A549 (cell line): ENCODE results near the gene UIMC1. TPM values are rescaled to one million over a fixed set of nuclear protein-coding genes. Genes with fewer than 3 reads are reported as not detected.

Experiments used
- ATAC-seq, 2 experiments: fragments of 200-7000 bp in 1 of 2; fragments of >200 bp in 1 of 2; cut with Nextera tagmentation in 1 of 2; cut with Tn5 transposase in 1 of 2; 3 replicates each; pipeline versions ENCODE4 v1.8.0 to v1.9.1; 2018 to 2020; ENCODE audit warnings: mild to moderate bottlenecking in 1 of 2, moderate library complexity in 1 of 2
- CTCF ChIA-PET: fragments of 300-600 bp; sonication (Branson Sonifier 250); formaldehyde crosslinking; extraction: SDS; loops from one replicate; lab custom pipeline; 2021; ENCODE audit warnings: antibody characterized with exemption, inconsistent platforms; lab: Yijun Ruan, JAX
- POLR2A ChIA-PET: fragments of 350-600 bp; formaldehyde crosslinking; extraction: SDS; loops from one replicate; lab custom pipeline; 2021; ENCODE audit warnings: antibody characterized with exemption, inconsistent platforms; lab: Yijun Ruan, JAX
- DNase-seq, 2 experiments: peaks; one replicate each; pipeline versions ENCODE4 v3.0.0 to v3.0.0-alpha.2; 2011 to 2016; ENCODE audit warnings: low read depth in 1 of 2, low spot score in 1 of 2
- FAIRE-seq: peaks from 2 replicates; lab custom pipeline; 2011; peaks lifted over from hg19 to GRCh38; lab: Jason Lieb, UNC
- H3K27ac ChIP-seq, 2 experiments: fragments of >200 bp; sonication (Bioruptor Twin); formaldehyde crosslinking; 3 replicates each; pipeline ENCODE4 v1.5.1; 2016 to 2017
- H3K4me1 ChIP-seq: fragments of >200 bp; sonication (Bioruptor Twin); formaldehyde crosslinking; 3 replicates; pipeline ENCODE4 v1.6.1; 2016
- H3K4me2 ChIP-seq: fragments of >200 bp; sonication (Bioruptor Twin); formaldehyde crosslinking; 3 replicates; pipeline ENCODE4 v1.6.1; 2016
- H3K4me3 ChIP-seq: fragments of >200 bp; sonication (Bioruptor Twin); formaldehyde crosslinking; 3 replicates; pipeline ENCODE4 v1.5.1; 2016
- H3K9me3 ChIP-seq: fragments of >200 bp; sonication (Bioruptor Twin); formaldehyde crosslinking; 3 replicates; pipeline ENCODE4 v1.6.1; 2016
- ATOH8 ChIP-seq: fragments of 250-450 bp; sonication (Bioruptor Pico); IDR thresholded peaks from 2 replicates; pipeline ENCODE4 v1.5.0; 2020; ENCODE audit warnings: low read depth, mild to moderate bottlenecking, moderate library complexity
- BCL3 ChIP-seq: fragments of >200 bp; sonication (Bioruptor Twin); formaldehyde crosslinking; IDR thresholded peaks from 3 replicates; pipeline ENCODE4 v1.6.1; 2016
- CHD2 ChIP-seq: fragments of 150-350 bp; IDR thresholded peaks from 2 replicates; pipeline ENCODE4 v1.6.1; 2014; ENCODE audit warnings: low read length; ENCODE audit not compliant: partially characterized antibody
- EP300 ChIP-seq, 2 experiments: fragments of >200 bp; sonication (Bioruptor Twin); formaldehyde crosslinking; IDR thresholded peaks; 2 replicates in 1 of 2; 3 replicates in 1 of 2; pipeline ENCODE4 v1.6.1; 2016 to 2017
- GATA3 ChIP-seq: IDR thresholded peaks from 2 replicates; pipeline ENCODE4 v1.6.1; 2012; ENCODE audit warnings: borderline replicate concordance
- HMGXB4 ChIP-seq: fragments of 250-450 bp; sonication (Bioruptor Pico); IDR thresholded peaks from 2 replicates; pipeline ENCODE4 v1.5.0; 2021; ENCODE audit warnings: mild to moderate bottlenecking, moderate library complexity, borderline replicate concordance
- JUN ChIP-seq, 2 experiments: fragments of >200 bp; sonication (Bioruptor Twin); formaldehyde crosslinking; IDR thresholded peaks; 2 replicates in 1 of 2; 3 replicates in 1 of 2; pipeline ENCODE4 v1.6.1; 2016 to 2017
- MAFK ChIP-seq: fragments of 450-650 bp; IDR thresholded peaks from 2 replicates; pipeline ENCODE4 v1.6.1; 2014; ENCODE audit not compliant: partially characterized antibody
- NPAS2 ChIP-seq: fragments of 250-450 bp; sonication (Bioruptor Pico); IDR thresholded peaks from 2 replicates; pipeline ENCODE4 v1.8.0; 2022; ENCODE audit warnings: mild to moderate bottlenecking, moderate library complexity, borderline replicate concordance
- RAD21 ChIP-seq, 2 experiments: fragments of >200 bp in 1 of 2; sonication (Bioruptor Twin) in 1 of 2; formaldehyde crosslinking in 1 of 2; IDR thresholded peaks in 1 of 2; conservative IDR thresholded peaks in 1 of 2; 2 replicates in 1 of 2; 3 replicates in 1 of 2; pipeline ENCODE4 v1.6.1; 2012 to 2018; ENCODE audit warnings: inconsistent platforms in 1 of 2
- TP53 ChIP-seq: fragments of 250-450 bp; sonication (Bioruptor Pico); IDR thresholded peaks from 2 replicates; pipeline ENCODE4 v1.5.0; 2021; ENCODE audit warnings: mild to moderate bottlenecking, moderate library complexity
- ZC3H11A ChIP-seq: fragments of 450-650 bp; IDR thresholded peaks from 2 replicates; pipeline ENCODE4 v1.6.1; 2014; ENCODE audit warnings: antibody characterized with exemption, mild to moderate bottlenecking
- WGBS: methylation state at CpG from one replicate; pipeline ENCODE4 v1.1.6; 2017; ENCODE audit errors: missing lambda C conversion rate; 5-methylcytosine and 5-hydroxymethylcytosine counted together
- polyA plus RNA-seq, 4 experiments: library from polyadenylated mRNA; depleted of rRNA in 3 of 4; stranded (reverse); fragments of >200 nt; fragmentation: RNase III in 1 of 4; extraction: RNeasy Plus Mini Kit Qiagen cat#74134 plus additional on column Dnase treatment in 1 of 4; gene quantifications; 2 replicates in 3 of 4; 3 replicates in 1 of 4; pipeline ENCODE4 v1.2.3, GENCODE V29; 2011 to 2017

UIMC1 gene
- polyA plus RNA-seq, 2 of the 4 experiments (the other 2 are of a cell fraction), result 47.8 to 52.5 TPM

- TF ChIP-seq JUN (IDR thresholded peaks at IDR 0.05), result no peak
These were observed 122.6 kb downstream of the UIMC1 start (continued) for GRCh38 chr5:176883700-176884570.

- no peak overlapping the region for H3K4me2 ChIP-seq
- no peak for DNase-seq
- no peak overlapping the region for H3K4me3 ChIP-seq
- ChIA-PET CTCF (interaction anchor here (1.2 to 1.5 kb wide), 3 partner anchors 9 to 17 kb away, joined by 3 to 6 read pairs (median 5); partner anchors contain the start of gene HK3), POLR2A (no interaction called here)
- TF ChIP-seq RAD21 (conservative IDR thresholded peaks at IDR 0.05 in 1 of 2, IDR thresholded peaks at IDR 0.05 in 1 of 2) (no peak), ATOH8 (CRISPR knock-in tag) (no peak), HMGXB4 (CRISPR knock-in tag) (no peak), JUN (IDR thresholded peaks at IDR 0.05) (no peak), GATA3 (no peak), MAFK (no peak), ZC3H11A (no peak), TP53 (CRISPR knock-in tag) (no peak), EP300 (IDR thresholded peaks at IDR 0.05) (no peak), NPAS2 (CRISPR knock-in tag) (no peak)
- no peak for FAIRE-seq
- H3K27ac ChIP-seq, result no peak overlapping the region
- H3K4me1 ChIP-seq, result no peaks in the 10 kb centered on the region
- no peak for ATAC-seq
- WGBS, result 46% methylated on average over 6 of the region's 6 CpGs
- H3K9me3 ChIP-seq, result no peaks in the 10 kb centered on the region
These were observed 124.0 kb downstream of the UIMC1 start for GRCh38 chr5:176882567-176882903.

- FAIRE-seq, result no peak
- POLR2A ChIA-PET, result no interaction called here
These were observed 124.6 kb downstream of the UIMC1 start for GRCh38 chr5:176881816-176882566.

GRCh38 chr5:176881021-176881749 lies 125.4 kb downstream of the UIMC1 start:
- ATAC-seq (no peak), FAIRE-seq (no peak), DNase-seq (no peak)
- H3K9me3 ChIP-seq, result no peaks in the 10 kb centered on the region
- no peak overlapping the region for H3K27ac ChIP-seq
- no peak overlapping the region for H3K4me3 ChIP-seq
- no peak overlapping the region for H3K4me2 ChIP-seq
- no peaks in the 10 kb centered on the region for H3K4me1 ChIP-seq
- ChIA-PET CTCF (interaction anchor here (1.1 to 2.7 kb wide), 2 partner anchors 182 to 220 kb away, joined by 3 to 8 read pairs; no protein-coding TSS in a partner anchor), POLR2A (no interaction called here)
- WGBS, result 82% methylated on average over 17 of the region's 28 CpGs
- no peak for TF ChIP-seq BCL3
- TF ChIP-seq, all 56 proteins: peak for 0

More at GRCh38 chr5:176881816-176882566, 124.6 kb downstream of the UIMC1 start:
- Histone ChIP-seq H3K4me2 (no peak overlapping the region), H3K27ac (no peak overlapping the region), H3K4me1 (no peaks in the 10 kb centered on the region), H3K4me3 (no peak overlapping the region), H3K9me3 (no peaks in the 10 kb centered on the region)
- ATAC-seq, result no peak
- 78% methylated on average over 25 of the region's 25 CpGs for WGBS
- TF ChIP-seq EP300 (IDR thresholded peaks at IDR 0.05) (no peak), CHD2 (no peak)
- CTCF ChIA-PET, result interaction anchor here (1.2 to 1.5 kb wide), 3 partner anchors 8 to 17 kb away, joined by 3 to 6 read pairs (median 5); partner anchors contain the start of gene HK3
- no peak for DNase-seq
